Hepatic stellate cell (primary cell): Measurements from ENCODE around the gene RPS6KB2.

Experiments used
- DNase-seq: peaks from one replicate; pipeline ENCODE4 v3.0.0; 2011; ENCODE audit warnings: low spot score

RPS6KB2 gene

GRCh38 chr11:67428052-67429001 is at the start of gene RPS6KB2:
RPS6KB2 (plus strand) TSS chr11:67428494; CDS start chr11:67428546, 52 bp downstream.
- peak; percentile 100 for DNase-seq

- DNase-seq: no peak
Observed at GRCh38 chr11:67378544-67378943, 49.8 kb upstream of the RPS6KB2 start.

GRCh38 chr11:67379061-67380058 is 48.9 kb upstream of the RPS6KB2 start:
- DNase-seq: no peak

- DNase-seq: no peak
Observed at GRCh38 chr11:67381244-67381972, 46.9 kb upstream of the RPS6KB2 start.

- peak; percentile 83 for DNase-seq
Observed at GRCh38 chr11:67382276-67383136, 45.8 kb upstream of the RPS6KB2 start.

- no peak for DNase-seq
Observed at GRCh38 chr11:67384851-67385366, 43.4 kb upstream of the RPS6KB2 start.

GRCh38 chr11:67387069-67387468 is 41.2 kb upstream of the RPS6KB2 start:
- DNase-seq: no peak

GRCh38 chr11:67387518-67387917 is 40.8 kb upstream of the RPS6KB2 start:
- DNase-seq: no peak

- DNase-seq: no peak
Observed at GRCh38 chr11:67389477-67389876, 38.8 kb upstream of the RPS6KB2 start.

- DNase-seq: no peak
Observed at GRCh38 chr11:67390947-67391303, 37.4 kb upstream of the RPS6KB2 start.

GRCh38 chr11:67391304-67392182 is 36.8 kb upstream of the RPS6KB2 start, which contains the start of gene RAD9A:
RAD9A (plus strand) TSS chr11:67391986; CDS start chr11:67392045, 59 bp downstream.
- DNase-seq: peak; percentile 99

- DNase-seq: peak; percentile 66
Observed at GRCh38 chr11:67392183-67392715, 36.0 kb upstream of the RPS6KB2 start.

GRCh38 chr11:67393437-67393836 is 34.9 kb upstream of the RPS6KB2 start:
- no peak for DNase-seq

GRCh38 chr11:67393990-67394389 is 34.3 kb upstream of the RPS6KB2 start:
- DNase-seq: no peak

GRCh38 chr11:67395555-67396258 is 32.6 kb upstream of the RPS6KB2 start:
- DNase-seq: no peak

GRCh38 chr11:67396259-67396581 is 32.1 kb upstream of the RPS6KB2 start:
- no peak for DNase-seq

GRCh38 chr11:67396587-67397389 is 31.5 kb upstream of the RPS6KB2 start:
- no peak for DNase-seq

- DNase-seq: no peak
Observed at GRCh38 chr11:67397536-67397935, 30.8 kb upstream of the RPS6KB2 start.
